Tibial artery (tissue), 4 donors: ENCODE measurements around the gene TSEN54.

Experiments used
- DNase-seq, 2 donors: peaks; one replicate each; pipeline ENCODE4 v3.0.0-alpha.2; 2019
- H3K27ac ChIP-seq, 2 donors: fragments of 200-600 bp; sonication (generic) in 1 of 2; 1 replicate in 1 of 2; 2 replicates in 1 of 2; pipeline ENCODE4 v1.5.1; 2018 to 2019; ENCODE audit warnings: mild to moderate bottlenecking in 1 of 2
- H3K27me3 ChIP-seq, 2 donors: fragments of 200-600 bp; sonication (generic) in 1 of 2; one replicate each; pipeline versions ENCODE4 v1.5.1 to v1.6.0; 2016 to 2019
- H3K36me3 ChIP-seq, 3 donors: fragments of 200-600 bp; sonication (generic) in 2 of 3; one replicate each; pipeline ENCODE4 v1.5.1; 2016 to 2019; ENCODE audit warnings: mild to moderate bottlenecking in 2 of 3
- H3K4me1 ChIP-seq, 4 donors: fragments of 200-600 bp; sonication (generic) in 2 of 4; 1 replicate in 3 of 4; 2 replicates in 1 of 4; pipeline ENCODE4 v1.5.1; 2016 to 2019
- H3K4me3 ChIP-seq, 2 donors: fragments of 200-600 bp; sonication (generic) in 1 of 2; 1 replicate in 1 of 2; 2 replicates in 1 of 2; pipeline ENCODE4 v1.5.1; 2018 to 2019; ENCODE audit warnings: mild to moderate bottlenecking in 2 of 2
- H3K9me3 ChIP-seq, 3 donors: fragments of 200-600 bp; sonication (generic) in 1 of 3; one replicate each; pipeline ENCODE4 v1.5.1; 2016 to 2019
- intact Hi-C: fragments of 100-400 bp; cut with DNase I; formaldehyde crosslinking; loops from one replicate; pipeline ENCODE4 v1.15.0; 2023; ENCODE audit warnings: low total_unique reads
- TF ChIP-seq, protein P1 (sequence below), 2 experiments: fragments of 200-600 bp in 1 of 2; fragments of 450-650 bp in 1 of 2; IDR thresholded peaks; one replicate each; pipeline ENCODE4 v1.5.1; 2017 to 2019; ENCODE audit warnings: antibody characterized with exemption in 2 of 2, mild to moderate bottlenecking in 1 of 2, moderate library complexity in 1 of 2

TSEN54 gene

DNA sequence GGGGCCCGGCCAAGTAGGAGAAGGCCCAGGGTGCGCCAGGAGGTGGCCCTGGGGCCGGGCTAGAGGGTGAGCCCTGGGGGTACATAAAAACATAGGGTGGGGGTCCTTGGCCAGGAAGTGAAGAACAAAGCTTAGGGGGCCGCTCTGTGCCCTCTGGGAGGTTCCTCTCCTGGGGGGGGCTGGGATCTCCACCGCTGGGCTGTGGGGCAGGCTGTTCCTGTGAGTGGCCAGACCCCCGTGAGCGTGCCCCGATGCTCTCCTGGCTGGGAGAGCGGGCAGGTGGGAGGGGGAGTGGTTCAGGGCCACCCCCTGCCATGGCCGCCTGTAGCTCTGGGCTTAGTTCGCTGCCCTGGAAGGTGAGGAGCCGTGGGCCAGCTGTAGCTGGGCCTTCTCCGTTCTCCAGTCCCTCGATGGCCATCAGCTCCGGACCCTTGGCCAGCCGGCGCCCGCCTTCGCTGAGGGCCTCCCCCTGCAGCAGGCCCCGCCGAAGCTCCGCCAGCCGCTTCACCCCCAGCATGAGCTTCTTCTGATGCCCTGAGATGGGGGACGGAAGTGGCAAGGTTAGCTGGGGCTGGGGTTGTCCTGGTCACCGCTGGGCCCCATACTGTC, 13.5 kb upstream of the TSEN54 start:
- Histone ChIP-seq H3K27me3 (no peaks in the 10 kb centered on the region), H3K27ac (peak overlapping the region in 1 of 2 donors; percentile 73), H3K4me3 (no peak overlapping the region), H3K4me1 (peaks cover 0 to 38% (median 11%) of the 10 kb centered on the region in 4 donors), H3K9me3 (no peaks in the 10 kb centered on the region), H3K36me3 (peaks cover 25 to 98% (median 74%) of the 10 kb centered on the region in 3 donors)
- intact Hi-C loops: no loop called here
- no peak for DNase-seq
- TF ChIP-seq, protein P1, sequence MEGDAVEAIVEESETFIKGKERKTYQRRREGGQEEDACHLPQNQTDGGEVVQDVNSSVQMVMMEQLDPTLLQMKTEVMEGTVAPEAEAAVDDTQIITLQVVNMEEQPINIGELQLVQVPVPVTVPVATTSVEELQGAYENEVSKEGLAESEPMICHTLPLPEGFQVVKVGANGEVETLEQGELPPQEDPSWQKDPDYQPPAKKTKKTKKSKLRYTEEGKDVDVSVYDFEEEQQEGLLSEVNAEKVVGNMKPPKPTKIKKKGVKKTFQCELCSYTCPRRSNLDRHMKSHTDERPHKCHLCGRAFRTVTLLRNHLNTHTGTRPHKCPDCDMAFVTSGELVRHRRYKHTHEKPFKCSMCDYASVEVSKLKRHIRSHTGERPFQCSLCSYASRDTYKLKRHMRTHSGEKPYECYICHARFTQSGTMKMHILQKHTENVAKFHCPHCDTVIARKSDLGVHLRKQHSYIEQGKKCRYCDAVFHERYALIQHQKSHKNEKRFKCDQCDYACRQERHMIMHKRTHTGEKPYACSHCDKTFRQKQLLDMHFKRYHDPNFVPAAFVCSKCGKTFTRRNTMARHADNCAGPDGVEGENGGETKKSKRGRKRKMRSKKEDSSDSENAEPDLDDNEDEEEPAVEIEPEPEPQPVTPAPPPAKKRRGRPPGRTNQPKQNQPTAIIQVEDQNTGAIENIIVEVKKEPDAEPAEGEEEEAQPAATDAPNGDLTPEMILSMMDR (IDR thresholded peaks at IDR 0.05): no peak

DNA sequence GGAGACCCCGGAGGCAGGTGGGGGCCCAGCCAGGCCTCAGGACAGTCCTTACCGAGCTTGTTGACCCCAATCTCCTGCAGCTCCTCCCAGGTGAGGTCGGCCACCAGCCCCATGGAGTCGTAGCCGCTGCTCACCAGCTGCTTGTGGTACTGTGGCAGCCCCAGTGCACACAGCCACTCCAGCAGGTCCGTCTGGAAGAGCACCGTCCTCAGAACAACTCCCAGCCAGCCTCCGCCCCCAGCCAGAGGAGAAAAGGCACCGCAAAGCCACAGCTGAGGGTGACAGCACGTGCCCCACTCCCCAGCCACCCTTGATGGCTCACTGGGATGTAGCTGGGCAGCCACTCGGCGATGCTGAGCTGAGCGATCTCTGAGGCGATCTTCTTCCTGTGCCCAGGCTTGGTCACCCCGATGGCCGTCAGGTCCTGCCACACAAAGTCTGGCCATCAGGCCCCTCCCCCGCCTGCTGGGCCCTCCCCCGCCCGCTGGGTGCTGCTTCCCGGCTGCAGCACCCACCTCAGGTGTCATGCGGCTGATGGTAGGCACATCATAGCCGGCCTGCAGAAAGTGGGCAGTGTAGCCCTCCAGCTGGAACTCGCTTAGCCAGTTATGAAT, 12.9 kb upstream of the TSEN54 start:
- Histone ChIP-seq H3K27ac (no peak overlapping the region), H3K9me3 (no peaks in the 10 kb centered on the region), H3K4me1 (peaks cover 0 to 40% (median 16%) of the 10 kb centered on the region in 4 donors), H3K36me3 (peaks cover 22 to 98% (median 69%) of the 10 kb centered on the region in 3 donors), H3K27me3 (no peaks in the 10 kb centered on the region), H3K4me3 (no peak overlapping the region)
- TF ChIP-seq, protein P1 (IDR thresholded peaks at IDR 0.05): no peak
- DNase-seq: peak in 1 of 2 donors; percentile 62
- intact Hi-C loops: no loop called here

DNA sequence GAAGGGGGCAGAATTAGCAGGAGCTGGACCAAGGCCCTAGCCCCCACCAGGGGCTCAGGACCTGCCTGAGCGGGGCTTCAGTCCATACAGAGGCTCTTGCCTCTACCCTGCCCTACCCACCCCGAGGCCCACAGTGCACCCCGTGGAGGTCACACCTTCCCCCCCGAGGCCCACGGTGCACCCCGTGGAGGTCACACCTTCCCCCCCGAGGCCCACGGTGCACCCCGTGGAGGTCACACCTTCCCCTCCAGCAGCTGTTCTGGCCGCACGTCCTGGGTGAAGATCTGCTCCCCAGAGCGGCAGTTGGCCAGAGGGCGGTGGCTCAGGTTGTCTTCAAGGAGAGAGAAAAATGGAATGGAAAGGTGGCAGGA, 12.4 kb upstream of the TSEN54 start:
- Histone ChIP-seq H3K4me3 (no peak overlapping the region), H3K36me3 (peaks cover 19 to 96% (median 66%) of the 10 kb centered on the region in 3 donors), H3K27me3 (no peaks in the 10 kb centered on the region), H3K27ac (no peak overlapping the region), H3K9me3 (no peaks in the 10 kb centered on the region), H3K4me1 (peaks cover 0 to 40% (median 21%) of the 10 kb centered on the region in 4 donors)
- intact Hi-C loops: no loop called here
- no peak for DNase-seq
- TF ChIP-seq, protein P1 (IDR thresholded peaks at IDR 0.05): no peak

DNA sequence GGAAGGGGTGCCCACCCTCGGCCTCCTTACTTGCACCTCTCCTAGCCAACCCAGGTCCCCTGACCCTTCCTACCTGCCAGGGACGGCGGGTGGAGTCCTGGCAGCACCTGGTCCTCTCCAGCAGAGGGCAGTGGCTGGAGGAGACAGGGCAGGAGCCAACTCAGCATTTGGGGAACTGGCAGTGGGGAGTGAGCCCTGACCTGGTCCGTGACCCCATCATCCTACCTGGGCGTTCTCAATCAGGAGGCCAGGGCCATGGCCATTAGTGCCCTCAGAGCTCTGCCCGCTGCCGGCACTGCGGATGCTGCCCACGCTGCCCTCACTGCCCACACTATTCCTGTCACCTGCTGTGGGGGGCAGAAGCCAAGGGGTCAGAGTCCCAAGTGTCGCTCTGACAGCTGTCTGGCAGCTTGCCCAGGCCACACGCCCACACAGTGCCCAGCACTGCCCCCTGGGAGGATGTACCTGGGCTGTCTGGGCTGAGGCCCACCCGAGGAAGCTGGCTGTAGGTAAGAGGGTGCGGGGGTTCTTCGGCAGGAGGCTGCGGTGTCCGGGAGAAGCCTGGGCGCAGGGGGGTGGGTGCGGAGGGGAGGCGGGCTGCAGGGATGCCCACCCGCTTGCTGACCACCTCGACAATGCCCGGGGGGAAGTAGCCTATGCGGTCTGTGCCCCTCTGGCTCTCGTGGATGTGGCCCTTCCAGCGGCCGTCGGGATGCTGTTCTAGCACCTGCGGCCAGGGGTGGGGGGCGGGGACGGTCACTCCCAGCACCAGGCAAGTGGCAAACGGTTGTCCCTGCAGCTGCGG, 11.8 kb upstream of the TSEN54 start:
- TF ChIP-seq, protein P1 (IDR thresholded peaks at IDR 0.05): peak; percentile 46 to 47
- Histone ChIP-seq H3K27ac (peak overlapping the region in 1 of 2 donors; percentile 33), H3K36me3 (peaks cover 19 to 92% (median 62%) of the 10 kb centered on the region in 3 donors), H3K9me3 (no peaks in the 10 kb centered on the region), H3K27me3 (no peaks in the 10 kb centered on the region), H3K4me1 (peaks cover 0 to 41% (median 26%) of the 10 kb centered on the region in 4 donors), H3K4me3 (no peak overlapping the region)
- peak in 1 of 2 donors; percentile 65 for DNase-seq
- intact Hi-C loops: no loop called here

DNA sequence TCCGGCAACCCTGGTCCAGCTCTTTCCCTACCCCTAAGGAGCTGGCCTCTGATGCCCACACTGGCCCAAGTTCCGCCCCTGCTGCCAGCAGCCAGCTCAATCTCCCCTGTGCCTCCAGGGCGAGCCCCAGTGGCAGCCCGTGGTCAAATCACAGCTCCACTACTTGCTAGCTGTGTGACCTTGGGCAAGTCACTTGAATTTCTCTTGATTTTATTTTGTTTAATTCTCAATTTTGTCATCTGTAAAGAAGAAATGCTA, 11.2 kb upstream of the TSEN54 start:
- TF ChIP-seq, protein P1 (IDR thresholded peaks at IDR 0.05): no peak
- H3K36me3 ChIP-seq: peaks cover 17 to 92% (median 57%) of the 10 kb centered on the region in 3 donors
- H3K4me1 ChIP-seq: peaks cover 0 to 46% (median 29%) of the 10 kb centered on the region in 4 donors
- intact Hi-C loops: no loop called here
- no peaks in the 10 kb centered on the region for H3K9me3 ChIP-seq
- H3K27me3 ChIP-seq: no peaks in the 10 kb centered on the region
- DNase-seq: no peak
- H3K4me3 ChIP-seq: no peak overlapping the region
- no peak overlapping the region for H3K27ac ChIP-seq
